Renal pelvis (tissue), 4 donors: Measurements from ENCODE around the gene GMDS. TPM values are rescaled to one million over a fixed set of nuclear protein-coding genes. Genes with fewer than 3 reads are reported as not detected.

Experiments used
- DNase-seq: peaks from one replicate; pipeline ENCODE4 v3.0.0-alpha.2; 2013
- polyA plus RNA-seq, 3 donors: library from polyadenylated mRNA; unstranded; fragments of 120-200 nt; gene quantifications; one replicate each; pipeline ENCODE4 v1.2.1, GENCODE V29; 2013; ENCODE audit not compliant: insufficient read length in 3 of 3

GMDS gene
- polyA plus RNA-seq, 3 donors, result 66.8 to 76.2 (median 68.5) TPM

- no peak for DNase-seq
Measured at GRCh38 chr6:1595271-1596087, 649.9 kb downstream of the GMDS start.

GRCh38 chr6:1594445-1595200 is 650.8 kb downstream of the GMDS start:
- DNase-seq, result no peak

GRCh38 chr6:1593958-1594314 is 651.5 kb downstream of the GMDS start:
- DNase-seq, result no peak

- DNase-seq, result no peak
Measured at GRCh38 chr6:1593286-1593957, 652.0 kb downstream of the GMDS start.

GRCh38 chr6:1592852-1593251 is 652.6 kb downstream of the GMDS start:
- DNase-seq, result no peak

- DNase-seq, result no peak
Measured at GRCh38 chr6:1591926-1592325, 653.5 kb downstream of the GMDS start.

- no peak for DNase-seq
Measured at GRCh38 chr6:1591243-1591642, 654.2 kb downstream of the GMDS start.

GRCh38 chr6:1590580-1590979 is 654.8 kb downstream of the GMDS start:
- DNase-seq, result no peak

GRCh38 chr6:1589208-1589607 is 656.2 kb downstream of the GMDS start:
- DNase-seq, result no peak

- DNase-seq, result no peak
Measured at GRCh38 chr6:1587977-1588376, 657.4 kb downstream of the GMDS start.

GRCh38 chr6:1587546-1587945 is 657.9 kb downstream of the GMDS start:
- DNase-seq, result no peak

GRCh38 chr6:1586861-1587450 is 658.4 kb downstream of the GMDS start:
- no peak for DNase-seq

- no peak for DNase-seq
Measured at GRCh38 chr6:1586256-1586655, 659.1 kb downstream of the GMDS start.

GRCh38 chr6:1585669-1586049 is 659.7 kb downstream of the GMDS start:
- DNase-seq, result no peak

GRCh38 chr6:1584996-1585668 is 660.3 kb downstream of the GMDS start:
- DNase-seq, result no peak

GRCh38 chr6:1584146-1584545 is 661.3 kb downstream of the GMDS start:
- DNase-seq, result no peak

GRCh38 chr6:1581120-1581991 is 664.0 kb downstream of the GMDS start:
- DNase-seq, result no peak

GRCh38 chr6:1580585-1580984 is 664.8 kb downstream of the GMDS start:
- DNase-seq, result no peak

GRCh38 chr6:1580109-1580508 is 665.3 kb downstream of the GMDS start:
- no peak for DNase-seq

GRCh38 chr6:1579096-1579495 is 666.3 kb downstream of the GMDS start:
- no peak for DNase-seq
